ENCODE results near the gene RTL10. TPM values are rescaled to one million over a fixed set of nuclear protein-coding genes. Genes with fewer than 3 reads are reported as not detected.

The RTL10 gene
- total RNA-seq, 4 donors from 2014 or later, result 6.8 to 24.3 (median 17.7) TPM

- Histone ChIP-seq H3K27me3 (no peaks in the 10 kb centered on the region), H3K9me3 (no peaks in the 10 kb centered on the region), H3K27ac (no peak overlapping the region), H3K36me3 (no peaks in the 10 kb centered on the region), H3K4me1 (no peaks in the 10 kb centered on the region), H3K4me3 (no peak overlapping the region)
- TF ChIP-seq CTCF (IDR thresholded peaks at IDR 0.05), result no peak
- no peak for TF ChIP-seq POLR2A (IDR thresholded peaks at IDR 0.05)
- intact Hi-C loops (cut with DNase I; ENCODE audit: low total_unique reads), result no loop called here
- no peak for DNase-seq
Measured at GRCh38 chr22:19842393-19843106, 12.1 kb downstream of the RTL10 start.

GRCh38 chr22:19841641-19842392 is 12.9 kb downstream of the RTL10 start:
- no peak for DNase-seq
- H3K9me3 ChIP-seq, result no peaks in the 10 kb centered on the region
- TF ChIP-seq CTCF (IDR thresholded peaks at IDR 0.05), result no peak
- no peak for TF ChIP-seq POLR2A (IDR thresholded peaks at IDR 0.05)
- H3K27me3 ChIP-seq, result no peaks in the 10 kb centered on the region
- no peaks in the 10 kb centered on the region for H3K4me1 ChIP-seq
- intact Hi-C loops (cut with DNase I; ENCODE audit: low total_unique reads), result no loop called here
- H3K27ac ChIP-seq, result no peak overlapping the region
- H3K36me3 ChIP-seq, result no peaks in the 10 kb centered on the region
- no peak overlapping the region for H3K4me3 ChIP-seq

GRCh38 chr22:19840955-19841640 is 13.6 kb downstream of the RTL10 start:
- intact Hi-C loops (cut with DNase I; ENCODE audit: low total_unique reads), result no loop called here
- no peaks in the 10 kb centered on the region for H3K4me1 ChIP-seq
- no peak for TF ChIP-seq POLR2A (IDR thresholded peaks at IDR 0.05)
- no peak for TF ChIP-seq CTCF (IDR thresholded peaks at IDR 0.05)
- H3K9me3 ChIP-seq, result no peaks in the 10 kb centered on the region
- no peaks in the 10 kb centered on the region for H3K27me3 ChIP-seq
- H3K4me3 ChIP-seq, result no peak overlapping the region
- DNase-seq, result no peak
- no peaks in the 10 kb centered on the region for H3K36me3 ChIP-seq
- no peak overlapping the region for H3K27ac ChIP-seq

GRCh38 chr22:19840059-19840458 is 14.6 kb downstream of the RTL10 start:
- no peaks in the 10 kb centered on the region for H3K27me3 ChIP-seq
- no peaks in the 10 kb centered on the region for H3K36me3 ChIP-seq
- no peak overlapping the region for H3K27ac ChIP-seq
- no peak for DNase-seq
- H3K4me1 ChIP-seq, result no peaks in the 10 kb centered on the region
- H3K4me3 ChIP-seq, result no peak overlapping the region
- intact Hi-C loops (cut with DNase I; ENCODE audit: low total_unique reads), result no loop called here
- TF ChIP-seq CTCF (IDR thresholded peaks at IDR 0.05), result no peak
- TF ChIP-seq POLR2A (IDR thresholded peaks at IDR 0.05), result no peak
- H3K9me3 ChIP-seq, result no peaks in the 10 kb centered on the region

- no peak for DNase-seq
- intact Hi-C loops (cut with DNase I; ENCODE audit: low total_unique reads), result no loop called here
- no peaks in the 10 kb centered on the region for H3K27me3 ChIP-seq
- no peak overlapping the region for H3K4me3 ChIP-seq
- no peaks in the 10 kb centered on the region for H3K9me3 ChIP-seq
- H3K36me3 ChIP-seq, result no peaks in the 10 kb centered on the region
- no peak overlapping the region for H3K27ac ChIP-seq
- no peak for TF ChIP-seq CTCF (IDR thresholded peaks at IDR 0.05)
- no peak for TF ChIP-seq POLR2A (IDR thresholded peaks at IDR 0.05)
- H3K4me1 ChIP-seq, result no peaks in the 10 kb centered on the region
Measured at GRCh38 chr22:19837915-19838314, 16.8 kb downstream of the RTL10 start.
